Panc1 (cell line): ENCODE results near the gene CDIPT. TPM values are rescaled to one million over a fixed set of nuclear protein-coding genes. Genes with fewer than 3 reads are reported as not detected.

ENCODE experiments used
- ATAC-seq: fragments of 200-7000 bp; cut with Tn5 transposase; 2 replicates; pipeline ENCODE4 v1.9.1; 2020; ENCODE audit warnings: mild to moderate bottlenecking, moderate library complexity
- BruUV-seq: library from RNA; stranded (reverse); fragments of 400-500 nt; replicated peaks from 2 replicates; lab custom pipeline; 2021; lab: Mats Ljungman, UMichigan
- CTCF ChIA-PET: fragments of 300-600 bp; sonication (Branson Sonifier 250); formaldehyde crosslinking; loops from one replicate; lab custom pipeline; 2022; ENCODE audit warnings: antibody characterized with exemption; lab: Charles Lee
- POLR2A ChIA-PET: fragments of 300-600 bp; sonication (Branson Sonifier 250); formaldehyde crosslinking; loops from one replicate; lab custom pipeline; 2022; ENCODE audit warnings: antibody characterized with exemption; lab: Charles Lee
- DNase-seq: peaks from one replicate; pipeline ENCODE4 v3.0.0-alpha.2; 2010; ENCODE audit warnings: low read depth, low spot score
- H3K27ac ChIP-seq: 2 replicates; pipeline ENCODE4 v1.5.1; 2011; ENCODE audit warnings: mild to moderate bottlenecking, low read length, inconsistent platforms
- H3K27me3 ChIP-seq: fragments of 200-500 bp; sonication (Bioruptor generic); 2 replicates; pipeline ENCODE4 v1.6.0; 2014; ENCODE audit warnings: low read length, inconsistent platforms; ENCODE audit not compliant: control insufficient read depth, insufficient read depth
- H3K36me3 ChIP-seq: fragments of 200-500 bp; sonication (Bioruptor generic); 2 replicates; pipeline ENCODE4 v1.5.1; 2014; ENCODE audit warnings: inconsistent platforms, mild to moderate bottlenecking, low read length, moderate library complexity; ENCODE audit not compliant: control insufficient read depth, insufficient read depth
- H3K4me1 ChIP-seq: 2 replicates; pipeline ENCODE4 v1.5.1; 2011; ENCODE audit warnings: inconsistent platforms, mild to moderate bottlenecking, low read length, moderate library complexity; ENCODE audit not compliant: control insufficient read depth, insufficient read depth
- H3K4me3 ChIP-seq, 2 experiments: 2 replicates each; pipeline ENCODE4 v1.5.1; 2011 to 2012; ENCODE audit warnings: low read depth in 2 of 2, low read length in 2 of 2, mild to moderate bottlenecking in 2 of 2, inconsistent platforms in 1 of 2, moderate library complexity in 1 of 2
- H3K9me3 ChIP-seq: fragments of 200-500 bp; sonication (Bioruptor generic); 2 replicates; pipeline ENCODE4 v1.5.1; 2014; ENCODE audit warnings: low read depth, mild to moderate bottlenecking, inconsistent platforms, low read length, moderate library complexity; ENCODE audit not compliant: control insufficient read depth, insufficient read depth
- CTCF ChIP-seq: fragments of 450-650 bp; IDR thresholded peaks from 2 replicates; pipeline ENCODE4 v1.5.1; 2017; ENCODE audit warnings: mild to moderate bottlenecking
- REST ChIP-seq, 2 experiments: IDR thresholded peaks; 2 replicates each; pipeline ENCODE4 v1.6.1; 2011 to 2012; ENCODE audit warnings: low read depth in 2 of 2, control low read depth in 1 of 2, low read length in 1 of 2, mild to moderate bottlenecking in 1 of 2, moderate library complexity in 1 of 2; ENCODE audit not compliant: insufficient read depth in 1 of 2
- TCF7L2 ChIP-seq: IDR thresholded peaks from 2 replicates; pipeline ENCODE4 v1.6.1; 2011; ENCODE audit warnings: mild to moderate bottlenecking, low read depth, low read length, inconsistent platforms
- in situ Hi-C: cut with HindIII; loops from 2 replicates; pipeline ENCODE4 v1.10.0; 2016; ENCODE audit warnings: low sequenced_read_pairs, low pct_unique_long_range_greater_than_20kb
- intact Hi-C: fragments of 100-400 bp; cut with micrococcal nuclease; formaldehyde crosslinking; loops from one replicate; pipeline ENCODE4 v1.10.0; 2022; ENCODE audit not compliant: unreplicated experiment
- total RNA-seq: library from RNA; stranded (reverse); gene quantifications from one replicate; pipeline ENCODE4 v1.2.1, GENCODE V29; 2021; ENCODE audit not compliant: unreplicated experiment

CDIPT gene
- total RNA-seq, 1 experiment from 2014 or later = 71.6 TPM

- DNase-seq (no peak), ATAC-seq (no peak)
- Histone ChIP-seq H3K36me3 (no peaks in the 10 kb centered on the region), H3K4me3 (peak overlapping the region; percentile 75 to 81), H3K4me1 (no peaks in the 10 kb centered on the region), H3K9me3 (no peaks in the 10 kb centered on the region), H3K27ac (peak overlapping the region; percentile 98), H3K27me3 (no peaks in the 10 kb centered on the region)
- ChIA-PET POLR2A (no interaction called here), CTCF (interaction anchor here (1.0 kb wide), 1 partner anchor 15 kb away, joined by 3 read pairs; no protein-coding TSS in a partner anchor)
- no TSS peak for BruUV-seq
- in situ Hi-C loops = no loop called here
- TF ChIP-seq CTCF (no peak; the same call in 1 of the 2 replicates), REST (IDR thresholded peaks at IDR 0.05; ENCODE audit: insufficient read depth in 1 of 2, low read depth in 2 of 2, low read length in 1 of 2) (no peak), TCF7L2 (no peak)
- intact Hi-C loops = no loop called here
Observed at GRCh38 chr16:29863669-29863984, 601 bp upstream of the CDIPT start.

GRCh38 chr16:29862383-29862883 lies 593 bp downstream of the CDIPT start:
- Histone ChIP-seq H3K4me3 (peak overlapping the region; percentile 75 to 81), H3K36me3 (no peaks in the 10 kb centered on the region), H3K27ac (peak overlapping the region; percentile 51), H3K27me3 (no peaks in the 10 kb centered on the region), H3K4me1 (no peaks in the 10 kb centered on the region), H3K9me3 (no peaks in the 10 kb centered on the region)
- POLR2A ChIA-PET = no interaction called here
- peak; percentile 35 for ATAC-seq
- in situ Hi-C loops (no loop called here), intact Hi-C loops (no loop called here)
- no peak for TF ChIP-seq REST (IDR thresholded peaks at IDR 0.05; ENCODE audit: insufficient read depth in 1 of 2, low read depth in 2 of 2, low read length in 1 of 2)
- no peak for TF ChIP-seq CTCF
- DNase-seq = no peak
- CTCF ChIA-PET = interaction anchor here (0.7 kb wide), 1 partner anchor 170 kb away, joined by 7 read pairs; no protein-coding TSS in a partner anchor
- BruUV-seq = no TSS peak
